H1 (cell line): ENCODE results near the gene SEC14L6. TPM values are rescaled to one million over a fixed set of nuclear protein-coding genes. Genes with fewer than 3 reads are reported as not detected.

Source experiments
- CTCF ChIA-PET: fragments of 300-600 bp; sonication (Branson Sonifier 250); formaldehyde crosslinking; loops from one replicate; lab custom pipeline; 2021; ENCODE audit not compliant: partially characterized antibody; lab: Charles Lee
- POLR2A ChIA-PET: fragments of 300-600 bp; sonication (Branson Sonifier 250); formaldehyde crosslinking; loops from one replicate; lab custom pipeline; 2021; ENCODE audit warnings: inconsistent platforms; ENCODE audit not compliant: partially characterized antibody; lab: Charles Lee
- DNase-seq, 2 experiments: peaks; one replicate each; pipeline versions ENCODE4 v3.0.0 to v3.0.0-alpha.2; 2010 to 2022; ENCODE audit warnings: low spot score in 2 of 2, low read depth in 1 of 2, mixed read lengths in 1 of 2
- FAIRE-seq: peaks from 2 replicates; lab custom pipeline; 2011; peaks lifted over from hg19 to GRCh38; lab: Jason Lieb, UNC
- H2AFZ ChIP-seq: 2 replicates; pipeline ENCODE4 v1.8.1; 2012; ENCODE audit warnings: low read length, inconsistent platforms
- H2AK5ac ChIP-seq: 2 replicates; pipeline ENCODE4 v1.6.1; 2013; ENCODE audit warnings: low read depth, low read length
- H2BK120ac ChIP-seq: replicated peaks from 2 replicates; pipeline ENCODE3; 2013; ENCODE audit warnings: low read depth, low read length, inconsistent platforms
- H2BK12ac ChIP-seq: 2 replicates; pipeline ENCODE4 v1.6.1; 2013; ENCODE audit warnings: low read depth, low read length
- H2BK15ac ChIP-seq: 2 replicates; pipeline ENCODE4 v1.6.1; 2013; ENCODE audit warnings: low read length
- H2BK20ac ChIP-seq: 2 replicates; pipeline ENCODE4 v1.6.1; 2013; ENCODE audit warnings: low read length
- H2BK5ac ChIP-seq: 2 replicates; pipeline ENCODE4 v1.6.1; 2013; ENCODE audit warnings: low read depth, low read length
- H3K14ac ChIP-seq: 2 replicates; pipeline ENCODE4 v1.6.1; 2013; ENCODE audit warnings: inconsistent platforms; ENCODE audit not compliant: insufficient read length
- H3K18ac ChIP-seq: 2 replicates; pipeline ENCODE4 v1.6.1; 2013; ENCODE audit warnings: low read length; ENCODE audit errors: extremely low read depth
- H3K23ac ChIP-seq: 2 replicates; pipeline ENCODE4 v1.6.1; 2013; ENCODE audit warnings: inconsistent platforms; ENCODE audit not compliant: insufficient read length
- H3K23me2 ChIP-seq: 2 replicates; pipeline ENCODE4 v1.6.1; 2013; ENCODE audit warnings: low read depth, low read length
- H3K27ac ChIP-seq: 2 replicates; pipeline ENCODE4 v1.6.1; 2011; ENCODE audit warnings: low read depth, low read length, inconsistent platforms
- H3K27me3 ChIP-seq, 4 experiments: replicated peaks in 1 of 4; 1 replicate in 1 of 4; 2 replicates in 3 of 4; pipeline versions ENCODE4 v1.6.1 to v1.8.1; 2011 to 2013; ENCODE audit warnings: low read length in 3 of 4, mild to moderate bottlenecking in 3 of 4, inconsistent platforms in 2 of 4, mixed read lengths in 2 of 4, moderate library complexity in 1 of 4; ENCODE audit not compliant: control insufficient read depth in 3 of 4, insufficient read depth in 3 of 4; ENCODE audit errors: extremely low read depth in 1 of 4
- H3K36me3 ChIP-seq, 4 experiments: 2 replicates each; pipeline versions ENCODE4 v1.6.1 to v1.8.1; 2011 to 2013; ENCODE audit warnings: mild to moderate bottlenecking in 4 of 4, low read length in 3 of 4, moderate library complexity in 2 of 4, control low read depth in 1 of 4, inconsistent platforms in 1 of 4; ENCODE audit not compliant: insufficient read depth in 4 of 4, control insufficient read depth in 2 of 4
- H3K4ac ChIP-seq: replicated peaks from 2 replicates; pipeline ENCODE3; 2013; ENCODE audit warnings: low read length, low read depth, mixed read lengths, inconsistent platforms; ENCODE audit not compliant: insufficient read length
- H3K4me1 ChIP-seq, 4 experiments: replicated peaks in 1 of 4; 1 replicate in 1 of 4; 2 replicates in 3 of 4; pipeline versions ENCODE4 v1.6.1 to v1.8.1; 2011 to 2013; ENCODE audit warnings: low read length in 3 of 4, inconsistent platforms in 2 of 4, mixed read lengths in 1 of 4; ENCODE audit not compliant: insufficient read depth in 4 of 4, control insufficient read depth in 3 of 4
- H3K4me2 ChIP-seq, 2 experiments: 2 replicates each; pipeline versions ENCODE4 v1.6.1 to v1.8.1; 2011 to 2013; ENCODE audit warnings: low read depth in 2 of 2, low read length in 2 of 2, control low read depth in 1 of 2, inconsistent platforms in 1 of 2, mild to moderate bottlenecking in 1 of 2; ENCODE audit not compliant: insufficient read depth in 1 of 2
- H3K4me3 ChIP-seq, 4 experiments: fragments of 200-600, 300-600 bp in 1 of 4; sonication (generic), shearing (Covaris generic), sonication (Bioruptor Twin) in 1 of 4; 2 replicates each; pipeline versions ENCODE4 v1.5.1 to v1.8.1; 2011 to 2016; ENCODE audit warnings: low read length in 4 of 4, low read depth in 3 of 4, control low read depth in 2 of 4, inconsistent platforms in 2 of 4, mild to moderate bottlenecking in 2 of 4, mixed read lengths in 1 of 4, moderate library complexity in 1 of 4; ENCODE audit not compliant: insufficient read depth in 2 of 4; ENCODE audit errors: extremely low read depth in 1 of 4
- H3K56ac ChIP-seq: replicated peaks from 2 replicates; pipeline ENCODE3; 2013; ENCODE audit warnings: low read depth, mild to moderate bottlenecking, mixed read lengths, low read length, inconsistent platforms; ENCODE audit not compliant: insufficient read length
- H3K79me1 ChIP-seq: 2 replicates; pipeline ENCODE4 v1.6.1; 2013; ENCODE audit warnings: low read depth, low read length, control low read depth
- H3K79me2 ChIP-seq, 2 experiments: 2 replicates each; pipeline versions ENCODE4 v1.6.1 to v1.8.1; 2012 to 2013; ENCODE audit warnings: low read length in 2 of 2, mild to moderate bottlenecking in 2 of 2, inconsistent platforms in 1 of 2; ENCODE audit not compliant: insufficient read depth in 2 of 2, control insufficient read depth in 1 of 2
- H3K9ac ChIP-seq, 4 experiments: replicated peaks in 1 of 4; 1 replicate in 1 of 4; 2 replicates in 3 of 4; pipeline versions ENCODE4 v1.6.1 to v1.8.1; 2011 to 2013; ENCODE audit warnings: low read depth in 3 of 4, low read length in 3 of 4, control low read depth in 2 of 4, mild to moderate bottlenecking in 2 of 4, moderate library complexity in 2 of 4, inconsistent platforms in 1 of 4; ENCODE audit errors: extremely low read depth in 1 of 4
- H3K9me3 ChIP-seq, 2 experiments: 2 replicates each; pipeline versions ENCODE4 v1.6.1 to v1.8.1; 2012 to 2013; ENCODE audit warnings: mild to moderate bottlenecking in 2 of 2, moderate library complexity in 2 of 2, control low read depth in 1 of 2, inconsistent platforms in 1 of 2, low read depth in 1 of 2, low read length in 1 of 2, mixed read lengths in 1 of 2; ENCODE audit not compliant: insufficient read depth in 2 of 2
- H4K20me1 ChIP-seq, 2 experiments: replicated peaks in 1 of 2; 2 replicates each; pipeline versions ENCODE3 to v1.8.1; 2011 to 2013; ENCODE audit warnings: inconsistent platforms in 2 of 2, low read length in 2 of 2, mild to moderate bottlenecking in 1 of 2; ENCODE audit not compliant: insufficient read depth in 2 of 2, control insufficient read depth in 1 of 2
- H4K5ac ChIP-seq: 2 replicates; pipeline ENCODE4 v1.6.1; 2013; ENCODE audit warnings: low read length, low read depth, mixed read lengths, inconsistent platforms; ENCODE audit not compliant: insufficient read length
- H4K8ac ChIP-seq: 2 replicates; pipeline ENCODE4 v1.8.0; 2013; ENCODE audit warnings: mild to moderate bottlenecking, moderate library complexity, low read length, inconsistent platforms; ENCODE audit not compliant: insufficient read depth; ENCODE audit errors: extremely low read depth
- H4K91ac ChIP-seq: replicated peaks from 2 replicates; pipeline ENCODE3; 2013; ENCODE audit warnings: low read length, mixed read lengths, inconsistent platforms; ENCODE audit not compliant: insufficient read length
- BACH1 ChIP-seq: IDR thresholded peaks from 2 replicates; pipeline ENCODE4 v1.6.1; 2012; ENCODE audit warnings: low read length, improper control_type of control experiment
- CTCF ChIP-seq, 3 experiments: IDR thresholded peaks; 1 replicate in 2 of 3; 2 replicates in 1 of 3; pipeline versions ENCODE4 v1.5.1 to v1.6.1; 2011; ENCODE audit warnings: low read length in 3 of 3, mild to moderate bottlenecking in 3 of 3, inconsistent platforms in 2 of 3, low read depth in 1 of 3, moderate library complexity in 1 of 3; ENCODE audit not compliant: insufficient read depth in 1 of 3; ENCODE audit errors: control extremely low read depth in 1 of 3
- E2F6 ChIP-seq: IDR thresholded peaks from 2 replicates; pipeline ENCODE4 v1.6.1; 2012; ENCODE audit warnings: inconsistent platforms
- POLR2A ChIP-seq, 2 experiments: IDR thresholded peaks; 1 replicate in 1 of 2; 2 replicates in 1 of 2; pipeline ENCODE4 v1.6.1; 2011; ENCODE audit warnings: low read depth in 2 of 2, low read length in 2 of 2, mild to moderate bottlenecking in 2 of 2; ENCODE audit errors: control extremely low read depth in 1 of 2
- RAD21 ChIP-seq, 2 experiments: IDR thresholded peaks in 1 of 2; conservative IDR thresholded peaks in 1 of 2; 2 replicates each; pipeline ENCODE4 v1.6.1; 2011; ENCODE audit warnings: low read depth in 2 of 2, low read length in 2 of 2, improper control_type of control experiment in 1 of 2, inconsistent platforms in 1 of 2, mild to moderate bottlenecking in 1 of 2, moderate library complexity in 1 of 2
- SIN3A ChIP-seq, 2 experiments: IDR thresholded peaks in 1 of 2; conservative IDR thresholded peaks in 1 of 2; 2 replicates each; pipeline ENCODE4 v1.6.1; 2011 to 2012; ENCODE audit warnings: low read length in 2 of 2, improper control_type of control experiment in 1 of 2, low read depth in 1 of 2, mild to moderate bottlenecking in 1 of 2
- SIRT6 ChIP-seq: IDR thresholded peaks from one replicate; pipeline ENCODE4 v1.7.1; 2012; ENCODE audit warnings: low read length, inconsistent platforms
- SP2 ChIP-seq: IDR thresholded peaks from 2 replicates; pipeline ENCODE4 v1.6.1; 2012; ENCODE audit warnings: mild to moderate bottlenecking, low read length, inconsistent platforms
- WGBS, 2 experiments: shearing (Covaris generic) in 1 of 2; methylation state at CpG; one replicate each; pipeline versions ENCODE4 v1.1.6 to v1.1.7; 2013 to 2015; ENCODE audit warnings: low lambda C conversion rate in 2 of 2, mixed read lengths in 2 of 2, inconsistent platforms in 1 of 2, low coverage in 1 of 2, missing lambda C conversion rate in 1 of 2; ENCODE audit not compliant: insufficient replicate concordance in 2 of 2, insufficient coverage in 1 of 2, insufficient read length in 1 of 2; ENCODE audit errors: extremely low coverage in 1 of 2, missing lambda C conversion rate in 1 of 2; 5-methylcytosine and 5-hydroxymethylcytosine counted together
- polyA plus RNA-seq, 7 experiments: library from polyadenylated mRNA; depleted of rRNA in 3 of 7; stranded (reverse) in 5 of 7; unstranded in 2 of 7; fragments of >200 nt in 5 of 7; fragments of 200-250 nt in 2 of 7; gene quantifications; 1 replicate in 5 of 7; 2 replicates in 1 of 7; 4 replicates in 1 of 7; pipeline versions ENCODE4 v1.2.1 to v1.2.3, GENCODE V29; 2011 to 2013; ENCODE audit warnings: missing spikeins in 2 of 7, mixed read lengths in 2 of 7
- total RNA-seq: library from RNA; stranded (reverse); fragmentation: NEBNext Ultra II Directional; extraction: Animal tissue kit (Norgen Biotek cat#: 25700); gene quantifications from 2 replicates; pipeline ENCODE4 v1.2.1, GENCODE V29; 2021

The SEC14L6 gene
- total and polyA plus RNA-seq, 2 of the 8 experiments (the other 6 are each of a cell fraction or from before 2014, with no cell fraction given) = 0.63 to 2.1 TPM

DNA sequence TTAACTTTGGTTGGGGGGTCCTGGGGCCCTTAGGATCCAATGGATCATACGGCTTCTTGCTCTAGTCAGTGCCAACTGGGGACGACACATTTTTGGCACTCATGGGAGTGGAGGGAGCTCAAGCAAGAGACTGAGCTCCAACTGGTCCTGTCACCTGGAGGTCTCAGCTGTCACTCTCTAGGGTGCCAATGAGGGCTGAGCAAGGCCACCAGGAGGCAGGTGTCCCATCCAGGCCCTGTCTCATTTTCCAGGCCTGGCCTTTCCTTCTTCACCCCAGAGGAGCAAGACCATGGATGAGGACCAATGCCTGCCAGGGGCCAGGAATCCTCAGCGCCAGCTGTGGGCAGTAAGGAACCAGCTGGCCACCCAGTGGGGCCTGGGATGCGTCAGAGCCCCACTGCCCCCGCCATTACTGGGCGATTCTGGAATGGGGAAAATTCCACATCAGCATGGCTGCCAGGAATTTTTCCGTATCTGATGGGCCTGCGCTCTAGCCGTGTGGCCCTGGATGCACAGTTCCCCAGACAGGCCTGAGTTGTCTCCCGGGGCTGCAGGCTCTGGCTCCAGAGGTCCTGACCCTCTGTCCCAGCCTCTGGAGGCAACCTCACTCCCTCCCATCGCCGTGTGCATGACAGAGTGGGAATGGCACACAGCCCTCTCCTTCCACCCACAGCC is 28.6 kb upstream of the SEC14L6 start:
- H3K79me2 ChIP-seq = no peaks in the 10 kb centered on the region; a peak in 1 of 4 replicates
- no peak overlapping the region for H2BK12ac ChIP-seq
- peaks cover 0 to 15% (median 5%) of the 10 kb centered on the region in 4 experiments; a peak in 5 of 7 replicates for H3K4me1 ChIP-seq
- DNase-seq (no peak), FAIRE-seq (no peak)
- ChIA-PET POLR2A (interaction anchor here (0.8 to 6.7 kb wide), 5 partner anchors 13 to 133 kb away, joined by 3 to 64 read pairs (median 3); partner anchors contain the start of gene PES1), CTCF (interaction anchor here (1.0 to 2.4 kb wide), 6 partner anchors 10 to 38 kb away, joined by 3 to 7 read pairs (median 3); no protein-coding TSS in a partner anchor)
- no peak overlapping the region for H2AFZ ChIP-seq
- H3K14ac ChIP-seq = no peak overlapping the region
- H3K79me1 ChIP-seq = peaks cover 3% of the 10 kb centered on the region
- no peak overlapping the region for H2BK120ac ChIP-seq
- H3K4me3 ChIP-seq = peak overlapping the region; percentile 40 to 70 (median 43); a peak in 7 of 8 replicates
- WGBS, 2 experiments = 80% methylated on average over 12 of the region's 12 CpGs; no CpG with 5 or more reads in 1 of the 2 experiments
- peaks cover 10% of the 10 kb centered on the region; the same call in 1 of the 2 replicates for H3K23me2 ChIP-seq
- H3K4me2 ChIP-seq = peak overlapping the region; percentile 84 to 87
- no peak overlapping the region for H2AK5ac ChIP-seq
- H3K4ac ChIP-seq = no peak overlapping the region
- H4K91ac ChIP-seq = no peak overlapping the region
- no peak overlapping the region for H3K18ac ChIP-seq
- no peak overlapping the region for H2BK5ac ChIP-seq
- H3K23ac ChIP-seq = no peak overlapping the region
- no peak overlapping the region for H4K8ac ChIP-seq
- H4K5ac ChIP-seq = no peak overlapping the region
- no peak overlapping the region for H2BK20ac ChIP-seq
- peaks cover 0 to 11% of the 10 kb centered on the region in 2 experiments for H4K20me1 ChIP-seq
- H3K27me3 ChIP-seq = no peaks in the 10 kb centered on the region
- H3K9ac ChIP-seq = peak overlapping the region in 1 of 4 experiments; percentile 63; a peak in 2 of 7 replicates
- no peak overlapping the region for H3K27ac ChIP-seq
- no peak overlapping the region for H3K56ac ChIP-seq
- H2BK15ac ChIP-seq = no peak overlapping the region
- H3K9me3 ChIP-seq = no peaks in the 10 kb centered on the region
- H3K36me3 ChIP-seq = peaks cover 16 to 36% (median 34%) of the 10 kb centered on the region in 4 experiments; a peak in 7 of 8 replicates
- no peak for TF ChIP-seq E2F6
- peak; percentile 47; the same call in 1 of the 2 replicates for TF ChIP-seq BACH1
- TF ChIP-seq POLR2A (IDR thresholded peaks at IDR 0.05; ENCODE audit: control extremely low read depth in 1 of 2, low read depth in 2 of 2, low read length in 2 of 2) = 0 out of 3 replicates have a peak, but pooled peaks of 1 of the 2 experiments have one; percentile 2
- TF ChIP-seq SIN3A (conservative IDR thresholded peaks at IDR 0.05 in 1 of 2, IDR thresholded peaks at IDR 0.05 in 1 of 2; ENCODE audit: low read depth in 1 of 2, low read length in 2 of 2) = peak; percentile 63 to 90; a peak in 2 of 4 replicates
- TF ChIP-seq CTCF (IDR thresholded peaks at IDR 0.05; ENCODE audit: control extremely low read depth in 1 of 3, insufficient read depth in 1 of 3, low read depth in 1 of 3, low read length in 3 of 3) = peak in 1 of 3 experiments; percentile 39; a peak in 1 of 4 replicates
- no peak for TF ChIP-seq RAD21 (IDR thresholded peaks at IDR 0.05 in 1 of 2, conservative IDR thresholded peaks at IDR 0.05 in 1 of 2; ENCODE audit: low read depth in 2 of 2, low read length in 2 of 2)
- no peak for TF ChIP-seq SP2
- no peak for TF ChIP-seq SIRT6
